ENCODE measurements around the gene UNC13D.

DNA sequence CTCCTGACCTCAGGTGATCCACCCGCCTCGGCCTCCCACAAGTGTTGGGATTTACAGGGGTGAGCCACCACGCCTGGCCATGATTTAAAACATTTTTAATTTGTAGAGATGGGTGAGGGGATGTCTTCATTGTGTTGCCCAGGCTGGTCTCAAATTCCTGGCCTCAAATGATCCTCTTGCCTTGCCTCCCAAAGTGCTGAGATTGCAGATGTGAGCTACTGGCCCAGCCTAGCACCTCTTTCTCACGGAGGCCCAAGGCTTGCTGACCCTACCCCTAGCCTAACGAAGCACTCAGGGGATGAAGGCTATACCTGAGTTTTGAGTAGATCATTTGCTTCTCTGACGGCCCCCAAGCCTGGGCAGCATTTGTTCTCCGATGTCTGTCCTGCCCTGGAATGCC, 33.0 kb downstream of the UNC13D start:
- TF ChIP-seq, protein P1, sequence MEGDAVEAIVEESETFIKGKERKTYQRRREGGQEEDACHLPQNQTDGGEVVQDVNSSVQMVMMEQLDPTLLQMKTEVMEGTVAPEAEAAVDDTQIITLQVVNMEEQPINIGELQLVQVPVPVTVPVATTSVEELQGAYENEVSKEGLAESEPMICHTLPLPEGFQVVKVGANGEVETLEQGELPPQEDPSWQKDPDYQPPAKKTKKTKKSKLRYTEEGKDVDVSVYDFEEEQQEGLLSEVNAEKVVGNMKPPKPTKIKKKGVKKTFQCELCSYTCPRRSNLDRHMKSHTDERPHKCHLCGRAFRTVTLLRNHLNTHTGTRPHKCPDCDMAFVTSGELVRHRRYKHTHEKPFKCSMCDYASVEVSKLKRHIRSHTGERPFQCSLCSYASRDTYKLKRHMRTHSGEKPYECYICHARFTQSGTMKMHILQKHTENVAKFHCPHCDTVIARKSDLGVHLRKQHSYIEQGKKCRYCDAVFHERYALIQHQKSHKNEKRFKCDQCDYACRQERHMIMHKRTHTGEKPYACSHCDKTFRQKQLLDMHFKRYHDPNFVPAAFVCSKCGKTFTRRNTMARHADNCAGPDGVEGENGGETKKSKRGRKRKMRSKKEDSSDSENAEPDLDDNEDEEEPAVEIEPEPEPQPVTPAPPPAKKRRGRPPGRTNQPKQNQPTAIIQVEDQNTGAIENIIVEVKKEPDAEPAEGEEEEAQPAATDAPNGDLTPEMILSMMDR (IDR thresholded peaks at IDR 0.05), result no peak
- no peak for TF ChIP-seq POLR2A (IDR thresholded peaks at IDR 0.05)

All from heart left ventricle (tissue), 13 donors.